HG03439 (cell line): Measurements from ENCODE around the gene MRFAP1.

Source experiments
- ATAC-seq: cut with Tn5 transposase; IDR thresholded peaks from one replicate; pipeline ENCODE4 v1.9.1; 2021; ENCODE audit warnings: mild to moderate bottlenecking, moderate library complexity; ENCODE audit not compliant: unreplicated experiment

Gene MRFAP1

DNA sequence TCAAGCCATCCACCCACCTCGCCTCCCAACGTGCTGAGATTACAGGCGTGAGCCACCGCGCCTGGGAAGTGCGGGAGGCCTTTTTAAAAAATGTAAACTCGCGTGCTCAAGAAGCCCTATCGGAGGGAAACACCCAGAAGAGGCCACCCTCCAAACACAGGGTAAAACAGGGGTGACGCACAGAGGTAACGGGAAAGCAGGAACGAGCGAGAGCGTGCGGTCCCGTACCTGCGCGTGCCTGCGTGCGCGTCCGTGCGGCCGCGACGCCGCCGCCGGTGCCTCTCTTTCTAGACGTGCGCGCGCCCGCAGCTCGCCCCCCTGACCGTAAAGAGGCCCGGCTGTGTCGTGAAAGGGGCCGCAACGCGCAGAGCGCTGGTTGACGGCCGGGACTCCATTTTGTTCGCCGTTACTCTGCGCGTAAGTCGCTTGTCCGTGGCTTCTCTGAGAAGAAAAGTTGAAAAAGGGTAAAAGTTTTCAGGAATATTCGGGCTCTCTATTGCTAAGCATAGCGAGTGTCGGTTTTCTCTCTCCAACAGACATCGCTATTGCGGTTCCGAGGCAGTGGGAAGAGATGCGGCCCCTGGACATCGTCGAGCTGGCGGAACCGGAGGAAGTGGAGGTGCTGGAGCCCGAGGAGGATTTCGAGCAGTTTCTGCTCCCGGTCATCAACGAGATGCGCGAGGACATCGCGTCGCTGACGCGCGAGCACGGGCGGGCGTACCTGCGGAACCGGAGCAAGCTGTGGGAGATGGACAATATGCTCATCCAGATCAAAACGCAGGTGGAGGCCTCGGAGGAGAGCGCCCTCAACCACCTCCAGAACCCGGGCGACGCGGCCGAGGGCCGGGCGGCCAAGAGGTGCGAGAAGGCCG is at the start of gene MRFAP1:
Gene MRFAP1, plus strand, starts transcription at position 394 of the 872 bp plus-strand sequence. Its CDS starts 178 bp downstream, at position 572.
- peak; percentile 86 for ATAC-seq

DNA sequence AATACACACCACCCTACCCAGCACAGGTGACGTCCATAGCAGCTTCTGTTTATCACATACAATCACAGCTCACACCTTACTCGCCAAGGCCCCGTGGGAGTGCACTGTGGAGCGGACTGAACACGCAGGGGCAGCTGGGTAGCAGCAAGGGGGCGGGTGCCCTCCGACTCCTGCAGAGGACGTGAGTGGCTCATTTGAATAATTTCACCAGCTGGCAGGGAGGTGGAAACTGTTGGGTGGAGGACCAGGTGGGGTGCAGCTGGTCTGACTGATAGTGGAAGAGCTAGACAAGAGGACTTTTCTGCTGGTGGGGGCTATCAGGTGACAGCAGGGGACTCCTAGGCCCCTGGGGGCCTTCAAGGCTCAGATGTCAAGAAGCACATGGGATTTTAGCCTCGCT is 49.2 kb upstream of the MRFAP1 start:
- no peak for ATAC-seq

DNA sequence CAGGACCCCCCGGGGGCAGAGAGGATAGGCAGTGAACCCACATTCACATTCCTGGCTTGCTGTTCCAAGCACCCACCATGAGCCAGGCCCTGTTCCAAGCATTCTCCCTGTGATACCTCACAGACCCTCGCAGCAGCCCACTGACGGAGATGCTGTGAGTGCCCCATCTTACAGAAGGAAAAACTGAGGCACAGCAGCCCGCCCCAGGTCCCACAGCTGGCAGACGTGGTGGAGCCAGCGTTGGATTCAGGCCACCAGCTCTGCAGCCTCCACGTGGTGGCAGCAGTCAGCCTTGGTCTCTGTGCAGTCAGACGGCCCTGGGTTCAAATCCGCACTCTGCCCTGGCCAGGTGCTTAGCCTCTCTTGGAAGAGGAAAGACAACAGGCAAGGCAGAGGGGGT is 48.7 kb upstream of the MRFAP1 start:
- no peak for ATAC-seq

DNA sequence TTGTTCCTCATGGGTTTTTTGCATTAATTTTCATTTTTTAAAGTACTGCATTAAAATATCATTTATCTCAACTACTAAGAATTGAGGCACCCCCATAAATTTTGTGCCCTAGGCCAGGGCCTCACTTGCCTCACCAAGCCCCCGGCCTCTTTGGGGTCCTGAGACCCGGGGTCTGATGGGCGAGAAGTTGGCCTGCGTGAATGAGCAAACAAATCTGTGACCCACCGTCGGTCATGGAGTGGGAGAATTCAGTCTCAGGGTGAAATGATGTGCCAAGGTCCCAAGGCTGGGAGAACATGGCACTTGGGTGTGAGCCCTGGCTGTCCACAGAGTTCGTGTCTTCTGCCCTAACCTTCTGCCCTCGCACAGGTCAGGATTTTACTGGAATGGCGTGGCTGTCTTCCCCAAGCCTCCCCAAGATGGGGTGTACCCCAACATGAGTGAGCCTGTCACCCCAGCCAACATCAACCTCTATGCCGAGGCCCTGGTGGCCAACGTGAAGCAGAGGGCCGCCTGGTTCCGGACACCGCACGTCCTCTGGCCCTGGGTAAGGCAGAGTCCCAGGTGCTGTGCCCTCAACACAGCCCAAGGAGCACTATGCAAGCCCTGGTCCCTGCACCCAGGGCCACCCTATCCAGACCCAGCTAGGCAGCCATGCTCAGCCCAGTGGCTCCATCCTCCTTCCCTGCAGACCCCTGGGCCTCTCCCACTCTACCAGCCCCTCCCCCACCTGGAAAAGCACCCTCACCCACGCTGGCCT is 47.5 kb upstream of the MRFAP1 start:
- ATAC-seq, result no peak

DNA sequence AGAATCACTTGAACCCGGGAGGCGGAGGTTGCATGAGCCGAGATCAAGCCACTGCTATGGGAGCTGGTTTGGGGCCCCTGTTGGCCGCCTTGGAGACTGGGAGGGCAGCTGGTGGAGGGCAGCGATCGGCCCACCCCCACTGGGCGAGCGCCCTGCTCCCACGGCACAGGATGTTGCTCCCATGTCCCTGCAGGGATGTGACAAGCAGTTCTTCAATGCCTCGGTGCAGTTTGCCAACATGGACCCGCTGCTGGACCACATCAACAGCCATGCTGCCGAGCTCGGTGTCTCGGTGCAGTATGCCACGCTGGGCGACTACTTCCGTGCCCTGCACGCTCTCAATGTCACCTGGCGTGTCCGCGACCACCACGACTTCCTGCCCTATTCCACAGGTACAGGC is 46.1 kb upstream of the MRFAP1 start:
- ATAC-seq, result no peak

DNA sequence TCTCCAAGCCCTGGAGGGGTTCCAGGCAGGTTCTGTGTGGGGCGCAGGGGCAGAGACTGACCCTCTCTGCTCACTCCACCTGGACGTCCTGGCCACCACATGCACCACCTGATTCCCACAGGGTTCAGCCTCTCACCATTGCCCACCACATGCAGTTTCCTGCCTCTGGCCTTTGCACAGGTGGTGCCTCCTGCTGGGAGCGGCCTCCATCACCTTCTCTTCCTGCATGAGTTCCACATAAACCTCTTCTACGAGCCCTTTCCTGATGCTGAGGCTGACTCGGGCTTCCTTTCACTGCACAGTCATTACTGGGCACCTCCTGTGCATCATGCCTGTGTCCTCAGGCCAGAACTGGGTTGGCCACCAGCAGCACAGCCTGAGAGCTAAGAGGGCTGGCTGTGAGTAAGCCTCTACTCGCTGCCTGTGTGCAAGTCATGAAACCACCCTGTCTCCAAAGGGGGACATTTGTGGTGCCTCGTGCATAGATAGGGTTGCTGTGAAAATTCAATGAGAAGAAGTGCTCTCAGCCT is 45.6 kb upstream of the MRFAP1 start:
- no peak for ATAC-seq

DNA sequence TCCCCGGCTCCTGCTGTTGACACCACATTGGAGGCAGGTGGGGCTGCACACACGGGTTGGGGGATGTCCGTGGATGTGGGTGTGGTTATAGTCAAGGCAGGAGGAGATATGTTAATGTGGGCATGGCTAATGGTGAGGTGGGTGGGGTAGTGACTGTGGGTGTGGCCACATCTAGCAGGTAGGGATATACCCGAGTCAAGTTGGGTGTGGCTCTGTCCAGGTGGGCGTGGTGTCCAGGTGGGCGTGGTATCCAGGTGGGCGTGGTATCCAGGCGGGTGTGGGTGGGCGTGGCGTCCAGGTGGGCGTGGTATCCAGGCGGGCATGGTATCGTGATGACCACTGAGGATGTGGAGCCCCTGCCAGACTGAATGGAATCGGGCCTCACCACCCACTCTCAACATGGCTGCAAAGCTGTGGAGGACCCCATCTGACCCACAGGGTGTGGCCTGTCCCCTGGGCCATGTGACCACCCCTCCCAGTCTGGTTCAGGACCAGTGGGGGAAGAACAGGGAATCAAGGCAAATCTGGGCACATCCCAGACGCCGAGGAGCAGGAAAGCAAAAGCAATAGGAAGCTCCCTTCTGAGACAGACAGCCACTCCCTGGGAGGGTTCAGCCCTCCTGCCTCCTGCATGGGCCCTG is 44.5 kb upstream of the MRFAP1 start:
- no peak for ATAC-seq

DNA sequence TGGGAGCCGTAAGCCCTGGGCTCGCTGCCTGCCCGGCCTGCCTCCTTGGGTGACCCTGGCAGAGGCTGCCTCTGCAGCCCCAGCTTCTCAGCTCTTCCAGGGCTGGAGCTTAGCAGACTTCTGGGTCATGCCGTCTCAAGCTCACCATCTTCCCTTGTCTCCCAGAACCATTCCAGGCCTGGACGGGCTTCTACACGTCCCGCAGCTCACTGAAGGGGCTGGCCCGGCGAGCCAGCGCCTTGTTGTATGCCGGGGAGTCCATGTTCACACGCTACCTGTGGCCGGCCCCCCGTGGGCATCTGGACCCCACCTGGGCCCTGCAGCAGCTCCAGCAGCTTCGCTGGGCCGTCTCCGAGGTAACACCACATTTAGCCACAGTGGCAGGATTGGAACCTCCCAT is 43.5 kb upstream of the MRFAP1 start:
- ATAC-seq, result no peak

DNA sequence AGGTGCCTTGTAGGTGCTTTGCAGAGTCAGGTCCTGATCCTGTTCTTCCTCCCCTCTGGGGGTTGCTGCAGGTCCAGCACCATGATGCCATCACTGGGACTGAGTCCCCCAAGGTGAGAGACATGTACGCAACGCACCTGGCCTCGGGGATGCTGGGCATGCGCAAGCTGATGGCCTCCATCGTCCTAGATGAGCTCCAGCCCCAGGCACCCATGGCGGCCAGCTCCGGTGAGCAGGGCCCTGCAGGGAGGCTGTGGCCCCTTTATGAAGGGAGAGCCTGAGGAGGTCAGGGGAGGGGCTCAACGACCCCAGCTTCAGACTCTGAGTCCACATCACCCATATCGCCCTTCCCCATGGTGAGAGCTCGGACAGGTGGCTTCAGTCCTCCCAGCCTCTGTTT is 42.4 kb upstream of the MRFAP1 start:
- ATAC-seq, result no peak

DNA sequence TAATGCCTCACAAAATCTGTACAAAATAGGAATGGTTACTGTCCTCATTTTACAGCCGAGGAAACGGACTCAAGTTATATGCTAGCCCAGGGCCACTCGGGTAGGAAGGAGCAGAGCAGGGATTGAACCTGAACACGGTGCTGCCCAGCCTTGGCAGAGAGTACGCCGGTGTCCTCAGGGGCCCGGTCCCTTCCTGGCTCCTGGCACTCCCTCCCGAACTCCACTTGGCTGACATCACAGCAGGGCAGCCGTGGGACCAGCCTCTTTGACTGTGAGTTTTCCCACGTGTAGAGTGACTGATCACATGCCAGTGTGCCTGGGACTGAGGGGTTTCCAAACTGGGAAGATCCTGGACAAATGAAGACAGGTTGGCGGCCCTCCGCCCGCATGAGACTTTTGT is 41.8 kb upstream of the MRFAP1 start:
- ATAC-seq, result no peak

DNA sequence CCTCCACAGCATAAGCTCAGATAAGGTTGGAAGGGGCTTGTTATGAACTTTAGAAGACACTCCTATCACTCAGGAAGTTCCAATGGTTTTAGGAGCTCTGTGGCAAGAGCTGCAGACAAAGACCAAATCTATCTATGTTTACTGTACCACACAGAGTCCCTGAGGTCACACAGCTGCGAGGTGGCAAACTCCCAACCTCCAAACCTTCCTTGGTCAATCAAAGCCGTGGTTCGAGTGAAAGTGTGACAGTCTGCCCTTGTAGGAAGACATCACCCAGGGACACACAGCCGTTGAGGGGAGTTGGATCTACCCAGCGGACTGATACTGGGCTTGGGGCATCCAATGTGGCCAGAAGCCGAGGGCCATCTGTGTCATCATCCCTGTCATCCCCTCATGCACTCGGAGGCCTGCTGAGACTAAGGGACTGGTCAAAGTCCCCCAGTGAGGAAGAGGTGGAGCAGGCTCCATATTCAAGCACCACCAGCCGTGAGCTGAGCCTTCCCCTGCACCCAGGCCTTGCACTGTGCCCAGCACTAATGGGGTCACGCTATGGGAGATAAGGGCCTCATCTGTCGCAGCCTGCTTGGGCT is 38.7 kb upstream of the MRFAP1 start:
- no peak for ATAC-seq

DNA sequence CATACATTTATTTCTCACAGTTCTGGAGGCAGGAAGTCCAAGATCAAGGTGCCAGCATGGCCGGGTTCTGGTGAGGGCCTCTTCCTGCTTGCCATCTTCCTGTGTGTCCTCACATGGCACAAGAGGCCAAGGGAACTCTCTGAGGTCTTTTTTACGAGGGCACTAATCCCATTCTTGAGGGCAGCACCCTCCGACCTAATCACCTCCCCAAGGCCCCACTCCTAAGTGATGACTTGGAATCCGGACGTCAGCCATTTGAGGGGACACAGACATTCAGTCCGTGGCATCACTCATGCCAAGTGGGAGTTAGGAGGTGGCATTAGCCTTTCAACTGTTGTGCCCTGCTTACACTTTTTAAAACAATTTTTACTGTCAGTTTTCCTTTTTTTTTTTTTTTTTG is 38.2 kb upstream of the MRFAP1 start:
- ATAC-seq, result no peak

DNA sequence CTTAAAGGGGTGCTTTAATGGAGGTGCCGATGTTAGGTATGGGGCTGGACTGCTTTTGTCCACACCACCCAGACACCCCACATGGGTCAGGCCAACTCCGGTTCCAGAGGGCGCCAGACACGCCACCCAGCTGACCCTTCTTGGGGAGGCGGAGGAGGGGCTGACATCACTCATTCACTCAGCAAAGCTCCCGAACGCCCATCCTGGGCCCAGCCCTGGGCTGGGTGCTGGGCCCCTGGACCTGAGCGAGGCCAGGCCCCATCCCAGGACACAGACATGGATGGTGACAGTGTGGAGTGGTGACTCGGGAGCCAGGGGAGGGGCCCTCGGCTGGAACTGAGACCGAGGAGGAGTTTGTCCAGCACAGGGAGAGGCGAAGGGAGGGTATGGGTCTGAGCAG is 37.4 kb upstream of the MRFAP1 start:
- no peak for ATAC-seq

DNA sequence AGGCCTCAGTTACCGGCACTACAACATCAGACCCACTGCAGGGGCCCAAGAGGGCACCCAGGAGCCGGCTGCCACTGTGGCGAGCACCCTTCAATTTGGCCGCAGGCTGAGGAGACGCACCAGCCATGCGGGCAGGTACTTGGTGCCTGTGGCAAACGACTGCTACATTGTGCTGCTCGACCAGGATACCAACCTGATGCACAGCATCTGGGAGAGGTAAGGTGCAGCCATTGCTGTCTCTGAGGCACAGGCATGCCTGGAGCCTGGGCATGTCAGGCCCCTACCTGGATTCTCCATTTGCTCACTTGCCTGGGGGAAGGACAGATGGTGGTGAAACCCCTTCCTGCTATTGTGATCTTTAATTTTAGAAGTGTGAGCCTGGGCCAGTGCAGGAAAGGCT is 35.4 kb upstream of the MRFAP1 start:
- no peak for ATAC-seq

DNA sequence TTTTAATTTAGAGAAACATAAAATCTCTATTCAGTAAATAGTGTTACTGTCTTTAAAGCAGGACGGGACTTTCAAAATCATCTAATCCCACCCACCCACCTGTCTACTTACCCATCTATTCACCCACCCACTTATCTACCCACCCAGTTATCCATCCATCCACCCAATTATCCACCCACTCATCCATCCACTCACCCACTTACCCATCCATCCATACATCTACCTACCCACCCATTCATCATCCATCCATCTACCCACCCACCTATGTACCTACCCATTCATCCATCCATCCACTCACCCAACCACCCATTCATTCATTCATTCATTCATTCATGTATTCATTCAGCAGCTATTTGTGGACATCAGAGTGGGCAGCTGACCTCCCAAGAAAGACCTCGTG is 34.9 kb upstream of the MRFAP1 start:
- no peak for ATAC-seq

DNA sequence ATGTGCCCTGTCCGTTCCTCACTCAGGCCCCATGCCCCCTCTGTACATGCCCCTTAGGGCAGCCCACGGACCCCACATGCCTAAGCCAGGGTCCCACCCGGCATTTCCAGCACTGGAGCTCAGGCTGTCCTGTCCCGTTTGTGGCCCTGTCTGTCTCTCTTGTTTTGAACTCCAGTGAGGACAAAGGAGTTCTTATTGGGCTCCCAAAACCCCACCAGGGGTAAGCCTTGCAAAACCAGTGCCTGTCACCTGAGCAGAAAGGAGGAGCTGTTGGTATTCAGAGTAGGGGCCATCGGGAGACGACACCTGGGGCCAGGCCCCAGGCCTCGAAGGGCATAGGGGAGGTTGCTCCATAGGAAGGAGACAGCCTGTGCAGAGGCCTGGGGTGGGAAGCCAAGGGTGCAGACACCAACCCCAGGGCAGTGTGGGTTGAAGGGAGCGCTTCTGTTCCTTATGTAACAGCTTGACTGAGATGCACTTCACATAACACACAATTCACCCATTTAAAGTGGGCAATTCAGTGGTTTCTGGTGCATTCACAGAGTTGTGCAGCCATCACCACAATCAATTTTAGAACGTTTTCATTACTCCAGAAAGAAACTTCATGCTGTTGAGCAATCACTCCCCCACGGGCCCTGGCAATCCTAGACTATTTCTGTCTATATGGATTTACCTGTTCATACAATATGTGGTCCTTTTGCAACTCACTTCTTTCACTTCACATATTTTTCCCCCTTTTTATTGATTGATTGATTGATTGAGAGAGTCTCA is 33.8 kb upstream of the MRFAP1 start:
- ATAC-seq, result no peak

DNA sequence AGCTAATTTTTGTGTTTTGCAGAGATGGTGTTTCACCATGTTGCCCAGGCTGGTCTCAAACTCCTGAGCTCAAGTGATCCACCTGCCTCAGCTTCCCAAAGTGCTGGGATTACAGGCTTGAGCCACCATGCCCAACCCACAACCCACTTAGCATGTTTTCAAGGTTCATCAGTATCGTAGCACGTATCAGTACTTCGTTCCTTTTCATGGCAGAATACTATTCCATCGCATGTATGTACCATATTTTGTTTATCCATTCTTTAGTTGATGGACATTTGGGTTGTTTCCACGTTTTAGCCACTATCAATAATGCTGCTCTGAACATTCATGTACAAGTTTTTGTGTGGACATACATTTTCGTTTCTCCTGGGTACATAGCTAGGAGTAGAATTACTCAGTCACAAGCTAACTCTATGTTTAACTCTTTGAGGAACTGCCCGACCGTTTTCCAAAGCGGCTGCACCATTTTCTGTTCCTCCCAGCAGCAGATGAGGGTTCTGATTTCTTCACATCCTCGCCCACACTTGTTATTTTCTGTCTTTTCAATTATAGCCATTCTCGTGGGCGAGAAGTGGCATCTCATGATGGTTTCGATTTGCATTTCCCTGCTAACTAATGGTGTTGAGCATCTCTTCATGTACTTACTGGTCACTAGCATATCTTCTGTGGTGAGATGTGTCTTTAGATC is 33.0 kb upstream of the MRFAP1 start:
- no peak for ATAC-seq

DNA sequence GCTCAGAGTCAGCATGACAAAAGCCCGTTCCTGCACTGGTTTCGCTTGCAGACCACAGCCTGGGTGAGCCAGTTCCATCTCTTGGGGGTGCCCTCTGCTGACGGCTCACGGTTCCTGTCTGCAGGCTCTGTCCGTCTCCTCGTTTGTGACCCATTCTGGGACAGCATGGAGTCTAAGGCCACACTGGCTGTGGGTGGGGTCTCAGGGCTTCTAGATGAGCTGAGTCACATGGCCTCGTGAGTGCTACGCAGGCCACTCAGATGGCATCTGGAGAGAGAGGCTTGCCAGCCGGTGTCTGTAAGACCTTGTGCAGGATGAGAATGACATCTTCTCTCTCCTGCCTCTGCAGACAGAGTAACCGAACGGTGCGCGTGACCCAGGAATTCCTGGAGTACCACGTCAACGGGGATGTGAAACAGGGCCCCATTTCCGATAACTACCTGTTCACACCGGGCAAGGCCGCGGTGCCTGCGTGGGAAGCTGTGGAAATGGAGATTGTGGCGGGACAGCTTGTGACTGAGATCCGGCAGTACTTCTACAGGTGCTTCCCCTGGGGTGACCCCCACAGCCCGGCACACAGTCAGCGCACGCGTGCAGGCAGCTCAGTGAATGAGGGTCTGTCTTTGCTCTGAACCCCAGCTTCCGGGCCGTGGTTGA is 31.6 kb upstream of the MRFAP1 start:
- ATAC-seq, result no peak

DNA sequence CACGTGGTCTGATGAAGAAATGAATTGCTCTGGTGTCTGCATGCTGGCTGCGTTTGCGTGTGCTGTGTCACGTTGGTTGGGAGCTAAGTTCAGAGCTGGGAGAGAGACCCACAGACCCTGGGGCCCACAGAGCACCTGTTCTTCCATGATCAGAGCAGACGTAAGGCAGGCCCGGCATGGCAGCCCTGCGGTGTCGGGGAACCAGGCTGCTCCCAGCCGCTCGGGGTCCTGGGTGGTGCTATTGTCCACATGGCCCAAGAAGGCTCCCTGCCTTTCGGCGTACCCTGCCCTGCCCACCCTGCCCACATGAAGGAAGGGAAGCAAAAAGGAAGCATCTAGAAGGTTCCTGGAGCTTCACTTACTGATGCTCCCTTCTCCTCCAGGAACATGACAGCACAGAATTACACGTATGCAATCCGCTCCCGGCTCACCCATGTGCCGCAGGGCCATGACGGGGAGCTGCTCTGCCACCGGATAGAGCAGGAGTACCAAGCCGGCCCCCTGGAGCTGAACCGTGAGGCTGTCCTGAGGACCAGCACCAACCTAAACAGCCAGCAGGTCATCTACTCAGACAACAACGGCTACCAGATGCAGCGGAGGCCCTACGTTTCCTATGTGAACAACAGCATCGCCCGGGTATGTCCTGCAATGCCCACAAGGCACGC is 30.9 kb upstream of the MRFAP1 start:
- ATAC-seq, result no peak
